HCT116 (cell line): Measurements from ENCODE around the gene PRSS53. TPM values are rescaled to one million over a fixed set of nuclear protein-coding genes. Genes with fewer than 3 reads are reported as not detected.

Source experiments
- ATAC-seq: fragments of 200-7000 bp; cut with Tn5 transposase; 2 replicates; pipeline ENCODE4 v1.9.1; 2020; ENCODE audit warnings: mild to moderate bottlenecking, moderate library complexity
- BruUV-seq: library from RNA; stranded (reverse); fragments of 400-500 nt; replicated peaks from 2 replicates; lab custom pipeline; 2021; lab: Mats Ljungman, UMichigan
- CTCF ChIA-PET: fragments of 300-600 bp; sonication (Branson Sonifier 250); formaldehyde crosslinking; loops from one replicate; lab custom pipeline; 2021; ENCODE audit warnings: antibody characterized with exemption; lab: Charles Lee
- POLR2A ChIA-PET: fragments of 300-600, 350-600 bp; sonication (Branson Sonifier 250); formaldehyde crosslinking; loops from one replicate; lab custom pipeline; 2021; ENCODE audit warnings: antibody characterized with exemption; lab: Charles Lee
- RAD21 ChIA-PET, 2 experiments: fragments of 300-600 bp; sonication (Branson Sonifier 250); formaldehyde crosslinking; loops; one replicate each; lab custom pipeline; 2023; ENCODE audit warnings: low total read pairs in 2 of 2; ENCODE audit not compliant: uncharacterized antibody in 2 of 2, unreplicated experiment in 2 of 2, low non-redundant PET in 1 of 2; lab: Charles Lee
- DNase-seq: peaks from one replicate; pipeline ENCODE4 v3.0.0-alpha.2; 2010; ENCODE audit warnings: low read depth, low spot score
- H2AFZ ChIP-seq: fragments of 200-600 bp; shearing (Covaris generic), sonication (generic); 2 replicates; pipeline ENCODE4 v1.6.1; 2017; ENCODE audit warnings: low read depth, mixed run types, mixed read lengths, antibody characterized with exemption, low read length; ENCODE audit not compliant: poor library complexity, severe bottlenecking
- H3K27ac ChIP-seq: 2 replicates; pipeline ENCODE4 v1.5.1; 2012; ENCODE audit warnings: low read depth, low read length
- H3K27me3 ChIP-seq: fragments of 200-600 bp; sonication (generic); 2 replicates; pipeline ENCODE4 v1.6.1; 2016; ENCODE audit warnings: mixed run types, low read length, mixed read lengths; ENCODE audit not compliant: insufficient read depth
- H3K36me3 ChIP-seq, 2 experiments: fragments of 200-500 bp in 1 of 2; fragments of 200-600 bp in 1 of 2; sonication (Bioruptor generic) in 1 of 2; sonication (generic) in 1 of 2; 2 replicates each; pipeline versions ENCODE4 v1.5.1 to v1.6.1; 2014 to 2016; ENCODE audit warnings: low read length in 2 of 2, inconsistent platforms in 1 of 2, mixed read lengths in 1 of 2, mixed run types in 1 of 2; ENCODE audit not compliant: insufficient read depth in 2 of 2, control insufficient read depth in 1 of 2
- H3K4me1 ChIP-seq, 2 experiments: fragments of 200-600 bp in 1 of 2; sonication (generic) in 1 of 2; 2 replicates each; pipeline versions ENCODE4 v1.5.1 to v1.6.1; 2012 to 2017; ENCODE audit warnings: low read length in 2 of 2, inconsistent platforms in 1 of 2, mild to moderate bottlenecking in 1 of 2, mixed read lengths in 1 of 2, mixed run types in 1 of 2, moderate library complexity in 1 of 2; ENCODE audit not compliant: insufficient read depth in 2 of 2, control insufficient read depth in 1 of 2
- H3K4me2 ChIP-seq: fragments of 200-600 bp; sonication (generic); 2 replicates; pipeline ENCODE4 v1.6.1; 2017; ENCODE audit warnings: mixed run types, low read length, mixed read lengths
- H3K4me3 ChIP-seq, 2 experiments: fragments of 200-600 bp in 1 of 2; sonication (generic) in 1 of 2; replicated peaks in 1 of 2; 2 replicates each; pipeline ENCODE4 v1.5.1; 2011 to 2016; ENCODE audit warnings: low read length in 2 of 2, control low read depth in 1 of 2, low read depth in 1 of 2, mild to moderate bottlenecking in 1 of 2, mixed read lengths in 1 of 2, mixed run types in 1 of 2
- H3K79me2 ChIP-seq: fragments of 200-600 bp; sonication (generic); 2 replicates; pipeline ENCODE4 v1.6.1; 2017; ENCODE audit warnings: mild to moderate bottlenecking, mixed run types, low read length, moderate library complexity, mixed read lengths; ENCODE audit not compliant: insufficient read depth
- H3K9ac ChIP-seq: fragments of 200-600 bp; sonication (generic); 2 replicates; pipeline ENCODE4 v1.6.1; 2016; ENCODE audit warnings: low read length, mixed read lengths
- H3K9me2 ChIP-seq: fragments of 200-600 bp; sonication (generic), shearing (Covaris generic); 2 replicates; pipeline ENCODE4 v1.6.1; 2017; ENCODE audit warnings: mixed run types, mild to moderate bottlenecking, moderate library complexity; ENCODE audit not compliant: insufficient read depth
- H3K9me3 ChIP-seq, 2 experiments: fragments of 200-500 bp in 1 of 2; fragments of 200-600 bp in 1 of 2; sonication (Bioruptor generic) in 1 of 2; sonication (generic) in 1 of 2; 2 replicates each; pipeline ENCODE4 v1.6.1; 2014 to 2017; ENCODE audit warnings: low read length in 2 of 2, mixed read lengths in 2 of 2, inconsistent platforms in 1 of 2, low read depth in 1 of 2, mild to moderate bottlenecking in 1 of 2, mixed run types in 1 of 2, moderate library complexity in 1 of 2; ENCODE audit not compliant: control insufficient read depth in 1 of 2, insufficient read depth in 1 of 2
- H4K20me1 ChIP-seq: fragments of 200-600 bp; sonication (generic), shearing (Covaris generic); 2 replicates; pipeline ENCODE4 v1.6.1; 2017; ENCODE audit warnings: mixed run types, mild to moderate bottlenecking, moderate library complexity; ENCODE audit not compliant: insufficient read depth
- EZH2 ChIP-seq: fragments of 200-600 bp; sonication (generic); IDR thresholded peaks from 2 replicates; pipeline ENCODE4 v1.6.1; 2017; ENCODE audit warnings: antibody characterized with exemption, mixed run types
- JUND ChIP-seq: IDR thresholded peaks from 2 replicates; pipeline ENCODE4 v1.6.1; 2012
- ZNF274 ChIP-seq: fragments of 200-500 bp; sonication (Bioruptor generic); IDR thresholded peaks from 2 replicates; pipeline ENCODE4 v1.6.1; 2014; ENCODE audit warnings: mild to moderate bottlenecking, low read depth, low read length, inconsistent platforms
- intact Hi-C: fragments of 100-400 bp; cut with micrococcal nuclease; formaldehyde crosslinking; loops from 2 replicates; pipeline ENCODE4 v1.10.0; 2022
- total RNA-seq: library from RNA; stranded (reverse); gene quantifications from one replicate; pipeline ENCODE4 v1.2.1, GENCODE V29; 2021; ENCODE audit not compliant: unreplicated experiment
- TF ChIP-seq, protein P1 (sequence below): IDR thresholded peaks from 2 replicates; pipeline ENCODE4 v1.6.1; 2012

Gene PRSS53
- total RNA-seq, 1 experiment from 2014 or later = 11.6 TPM

- Histone ChIP-seq H3K9me2 (no peaks in the 10 kb centered on the region), H4K20me1 (no peaks in the 10 kb centered on the region), H3K9me3 (no peaks in the 10 kb centered on the region), H3K9ac (peak overlapping the region; percentile 95), H3K79me2 (peaks cover 79% of the 10 kb centered on the region), H3K27ac (peak overlapping the region; percentile 100), H3K4me1 (peaks cover 8 to 18% of the 10 kb centered on the region in 2 experiments; a peak in 3 of 4 replicates), H3K4me2 (peak overlapping the region; percentile 97), H3K27me3 (no peaks in the 10 kb centered on the region), H2AFZ (no peak overlapping the region), H3K4me3 (peak overlapping the region; percentile 87 to 99)
- intact Hi-C loops = loop anchor here (1.0 to 10.0 kb wide), 5 partner anchors 22 to 382 kb away; partner anchors contain the start of genes ARMC5, PRSS8, STX4 and VKORC1
- ATAC-seq (no peak), DNase-seq (no peak)
- RAD21 ChIA-PET = interaction anchor here in 1 of 2 experiments (0.8 kb wide), 1 partner anchor 90 kb away, joined by 3 read pairs; no protein-coding TSS in a partner anchor
- no peak for TF ChIP-seq EZH2
- TF ChIP-seq, protein P1, sequence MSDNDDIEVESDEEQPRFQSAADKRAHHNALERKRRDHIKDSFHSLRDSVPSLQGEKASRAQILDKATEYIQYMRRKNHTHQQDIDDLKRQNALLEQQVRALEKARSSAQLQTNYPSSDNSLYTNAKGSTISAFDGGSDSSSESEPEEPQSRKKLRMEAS = peak; percentile 7; the same call in 1 of the 2 replicates
- TF ChIP-seq, all 23 proteins: peak for 1
- ChIA-PET CTCF (interaction anchor here (0.5 to 1.0 kb wide), 3 partner anchors 70 to 377 kb away, joined by 3 to 4 read pairs (median 3); no protein-coding TSS in a partner anchor), POLR2A (interaction anchor here (1.5 kb wide), 1 partner anchor 41 kb away, joined by 4 read pairs; no protein-coding TSS in a partner anchor)
- peaks cover 9 to 16% of the 10 kb centered on the region in 2 experiments; a peak in 2 of 4 replicates for H3K36me3 ChIP-seq
- no TSS peak for BruUV-seq
Measured at GRCh38 chr16:31072540-31073141, 16.1 kb downstream of the PRSS53 start.

DNA sequence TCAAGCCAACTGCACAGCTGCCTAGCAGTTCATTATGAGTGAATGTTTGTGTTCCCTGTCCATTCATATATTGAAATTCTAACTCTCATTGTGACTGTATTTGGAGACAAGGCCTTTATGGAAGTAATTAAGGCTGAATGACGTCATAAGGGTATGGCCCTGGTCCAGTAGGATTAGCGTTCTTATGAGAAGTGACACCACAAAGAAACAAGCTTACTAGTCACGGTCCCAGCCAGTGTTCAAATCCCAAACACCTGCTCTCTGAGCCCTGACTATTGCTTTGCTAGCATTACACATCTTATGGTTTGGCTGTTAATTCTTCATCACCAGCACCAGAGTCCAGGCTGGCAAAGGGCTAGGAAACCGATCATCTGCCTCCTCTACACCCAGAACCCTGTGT, 16.9 kb downstream of the PRSS53 start:
- no peak overlapping the region for H2AFZ ChIP-seq
- ChIA-PET CTCF (interaction anchor here (0.9 kb wide), 1 partner anchor 118 kb away, joined by 3 read pairs; no protein-coding TSS in a partner anchor), RAD21 (no interaction called here), POLR2A (interaction anchor here (0.6 to 1.5 kb wide), 2 partner anchors 10 to 42 kb away, joined by 3 to 4 read pairs; no protein-coding TSS in a partner anchor)
- no TSS peak for BruUV-seq
- H3K79me2 ChIP-seq = peaks cover 80% of the 10 kb centered on the region
- intact Hi-C loops = loop anchor here (2.0 to 10.0 kb wide), 4 partner anchors 39 to 383 kb away; partner anchors contain the start of genes ARMC5, PRSS8 and STX4
- H3K36me3 ChIP-seq = peaks cover 4 to 9% of the 10 kb centered on the region in 2 experiments; a peak in 2 of 4 replicates
- H3K9me2 ChIP-seq = no peaks in the 10 kb centered on the region
- no peaks in the 10 kb centered on the region for H3K27me3 ChIP-seq
- H3K4me3 ChIP-seq = peak overlapping the region; percentile 87 to 99
- no peaks in the 10 kb centered on the region for H4K20me1 ChIP-seq
- no peaks in the 10 kb centered on the region for H3K9me3 ChIP-seq
- DNase-seq (no peak), ATAC-seq (no peak)
- peak overlapping the region; percentile 100 for H3K27ac ChIP-seq
- H3K4me2 ChIP-seq = peak overlapping the region; percentile 97
- peaks cover 8 to 18% of the 10 kb centered on the region in 2 experiments; a peak in 3 of 4 replicates for H3K4me1 ChIP-seq
- TF ChIP-seq JUND = no peak
- no peak for TF ChIP-seq ZNF274
- peak overlapping the region; percentile 95 for H3K9ac ChIP-seq
